HG03108 (cell line): ENCODE measurements around the gene NHLRC4.

Experiments
- ATAC-seq: cut with Tn5 transposase; IDR thresholded peaks from one replicate; pipeline ENCODE4 v1.9.1; 2021; ENCODE audit warnings: moderate library complexity; ENCODE audit not compliant: unreplicated experiment

NHLRC4 gene

DNA sequence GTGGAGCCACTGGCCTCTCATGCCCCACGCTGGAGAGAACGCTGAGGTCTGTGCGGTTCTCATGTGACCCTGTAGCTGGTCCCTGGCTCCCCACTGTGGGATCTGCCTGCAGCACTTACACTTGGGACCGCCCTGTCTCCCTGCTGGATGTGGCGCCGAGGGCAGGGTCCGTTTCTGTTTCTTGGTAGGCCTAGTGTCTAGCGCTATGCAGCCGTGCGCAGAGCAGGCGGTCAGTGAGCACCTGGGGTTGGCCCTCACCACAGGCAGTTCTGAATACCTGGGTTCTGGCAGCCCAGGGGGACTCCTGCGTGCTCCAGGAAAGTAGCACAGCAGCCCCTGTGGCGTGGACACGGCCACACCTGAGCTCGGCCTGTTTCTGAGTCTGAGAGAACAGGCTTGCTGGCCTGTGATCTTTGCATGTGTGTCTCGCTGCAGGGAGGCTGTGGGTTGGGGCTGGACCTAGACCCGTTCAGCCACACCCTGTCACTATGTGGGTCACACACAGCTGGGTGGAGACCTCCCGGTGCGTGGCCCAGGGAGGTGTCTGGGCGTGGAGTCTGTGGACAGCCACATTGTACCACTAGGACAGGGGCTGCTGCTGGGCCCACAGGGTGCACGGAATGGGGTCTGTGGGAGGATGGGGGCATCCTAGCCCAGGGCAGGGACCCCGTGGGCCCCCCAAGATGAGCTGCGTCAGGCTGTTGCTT is 36.5 kb upstream of the NHLRC4 start:
- ATAC-seq, result no peak

DNA sequence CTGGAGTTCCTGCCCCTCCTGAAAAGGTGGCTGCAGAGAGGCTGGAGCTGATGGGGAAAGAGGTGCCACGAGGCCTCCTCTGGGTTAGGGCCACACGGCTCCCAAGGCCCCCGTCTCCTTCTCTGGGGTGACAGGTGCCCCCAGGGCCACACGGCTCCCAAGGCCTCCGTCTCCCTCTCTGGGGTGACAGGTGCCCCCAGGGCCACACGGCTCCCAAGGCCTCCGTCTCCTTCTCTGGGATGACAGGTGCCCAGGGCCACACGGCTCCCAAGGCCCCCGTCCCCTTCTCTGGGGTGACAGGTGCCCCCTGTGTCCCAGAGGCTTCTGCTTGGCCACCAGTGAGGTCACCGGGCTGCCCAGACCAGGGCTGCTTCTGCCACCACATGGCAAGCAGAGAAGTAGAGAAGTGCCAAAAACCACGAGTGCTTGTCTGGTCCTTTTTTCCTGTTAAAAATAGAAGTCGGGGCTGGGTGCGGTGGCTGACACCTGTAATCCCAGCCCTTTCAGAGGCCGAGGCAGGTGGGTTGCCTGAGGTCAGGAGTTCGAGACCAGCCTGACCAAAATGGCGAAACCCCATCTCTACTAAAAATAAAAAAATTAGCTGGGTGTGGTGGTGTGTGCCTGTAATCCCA is 35.2 kb upstream of the NHLRC4 start:
- no peak for ATAC-seq

DNA sequence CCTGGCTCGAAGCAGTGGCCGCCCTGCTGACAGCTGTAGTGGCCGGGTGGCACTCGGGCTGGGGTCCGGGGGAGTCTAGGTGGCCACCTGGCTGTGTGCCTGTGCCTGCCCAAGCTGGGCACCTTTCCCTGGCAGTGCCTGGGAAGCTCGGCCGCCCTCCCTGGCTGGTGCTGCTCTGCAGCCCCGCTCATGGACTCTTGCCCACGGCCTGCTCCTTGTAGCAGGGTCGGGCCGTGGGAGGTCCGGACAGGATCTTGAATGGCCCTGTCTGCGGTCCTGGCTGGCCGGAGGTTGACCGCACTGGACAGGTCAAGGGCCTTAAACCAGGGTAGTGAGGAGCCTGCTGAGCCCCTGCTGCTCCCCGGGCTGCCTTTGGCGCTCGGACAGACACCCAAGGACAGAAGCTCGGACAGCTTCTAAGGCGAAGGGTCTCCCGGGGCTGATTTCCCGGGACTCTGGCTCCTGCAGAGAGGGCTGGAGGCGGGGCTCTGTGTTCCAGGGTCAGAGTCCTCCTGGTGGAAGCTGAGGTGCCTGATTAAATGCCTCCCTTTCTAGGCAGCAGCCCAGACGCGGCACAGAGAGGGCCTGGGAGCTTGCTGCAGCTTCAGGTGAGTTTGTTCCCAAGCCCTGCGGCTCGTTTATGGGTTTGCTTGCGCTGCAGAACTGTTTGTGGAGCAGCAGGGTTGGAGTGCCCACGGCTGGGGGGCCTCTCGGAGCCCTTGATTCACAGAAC is 33.2 kb upstream of the NHLRC4 start:
- no peak for ATAC-seq

DNA sequence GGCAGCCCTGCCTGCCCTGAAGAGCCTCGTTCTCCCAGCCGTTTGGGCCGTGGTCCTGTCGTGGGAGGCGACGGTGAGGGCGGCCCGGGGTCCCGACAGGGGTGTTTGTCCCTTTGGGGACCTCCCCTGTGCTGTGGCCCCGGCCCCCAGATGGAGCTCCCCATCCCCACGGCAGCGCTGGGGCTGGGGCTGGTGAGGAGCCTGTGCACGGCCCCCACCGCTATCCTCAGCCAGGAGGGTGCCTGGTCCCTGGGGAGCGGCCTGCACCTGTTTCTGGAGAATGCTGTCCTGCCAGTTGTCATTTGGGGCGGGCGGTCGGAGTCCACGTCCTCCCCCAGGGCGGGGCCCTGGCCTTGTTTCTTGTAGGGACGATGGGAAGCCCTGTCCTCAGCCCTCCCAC is 32.7 kb upstream of the NHLRC4 start:
- no peak for ATAC-seq

DNA sequence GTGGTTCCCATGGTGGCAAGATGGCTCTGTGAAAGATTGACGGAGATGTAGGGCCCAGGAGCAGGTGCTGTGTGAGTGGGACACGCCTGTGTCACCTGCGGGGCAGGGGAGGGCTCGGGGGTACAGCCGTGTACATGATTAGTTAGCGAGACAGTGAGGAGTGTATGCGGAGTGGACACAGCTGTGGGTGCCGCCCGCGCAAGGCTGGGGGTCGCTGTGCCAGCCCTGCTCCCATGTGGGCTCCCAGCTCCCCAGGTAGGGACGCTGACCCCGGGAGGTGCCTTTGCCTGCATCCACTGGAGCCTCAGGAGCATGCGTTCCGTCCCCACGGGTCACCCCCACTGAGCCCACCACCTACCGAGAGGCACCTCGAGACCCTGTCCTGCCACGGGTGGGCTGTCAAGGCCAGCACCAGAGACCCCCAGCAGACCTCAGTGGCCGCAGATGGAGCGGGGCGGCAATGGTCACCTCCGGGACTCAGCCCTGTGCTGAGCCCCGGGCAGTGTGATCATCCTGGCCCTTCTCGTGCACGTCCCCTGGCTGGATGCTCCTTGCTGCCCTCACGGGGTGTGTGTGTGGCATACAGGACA is 31.9 kb upstream of the NHLRC4 start:
- no peak for ATAC-seq

DNA sequence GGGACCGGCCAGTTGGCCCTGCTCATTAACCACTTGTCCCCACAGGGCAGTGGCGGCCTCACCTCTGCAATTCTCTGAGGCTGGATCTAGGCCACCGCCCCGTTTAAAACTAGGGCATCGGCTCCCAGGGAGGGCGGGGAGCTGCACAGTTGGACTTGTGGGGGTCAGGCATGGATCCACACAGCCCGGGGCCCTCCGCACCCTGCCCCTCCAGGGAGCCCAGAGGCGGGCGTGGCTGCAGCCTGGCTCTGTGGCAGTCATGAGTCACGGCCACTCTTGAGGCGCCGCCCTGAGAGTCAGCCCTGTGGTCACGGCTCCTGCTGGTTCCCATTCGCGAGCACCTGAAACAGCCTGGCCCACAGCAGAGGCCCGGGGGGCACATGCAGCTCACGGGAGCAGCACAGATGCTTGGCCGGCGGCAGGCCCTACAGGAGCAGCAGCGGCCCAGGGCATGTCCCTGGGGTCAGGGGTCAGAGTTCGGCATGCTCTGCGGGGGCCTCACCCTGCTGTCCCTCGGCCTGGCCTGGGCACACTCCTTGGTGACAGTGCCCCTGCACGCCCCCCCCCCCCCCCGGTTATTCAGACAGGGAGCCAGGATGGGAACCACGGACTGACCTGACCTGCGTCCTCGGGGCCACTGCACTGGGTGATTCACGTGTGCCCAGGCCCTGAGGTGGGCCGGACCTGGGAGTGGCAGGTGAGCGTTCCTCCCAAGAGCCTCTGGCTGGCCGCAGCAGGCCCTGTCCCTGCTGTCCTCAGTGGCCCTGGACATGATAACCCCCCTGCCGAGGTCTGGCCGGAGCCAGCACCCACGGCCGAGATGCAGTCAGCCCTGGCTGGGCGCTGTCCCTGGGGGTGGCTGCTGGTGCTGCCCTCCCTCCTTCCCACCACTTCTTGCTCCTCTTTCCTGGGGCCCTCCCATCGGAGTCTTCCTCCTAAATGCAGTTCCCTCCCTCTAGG is 31.1 kb upstream of the NHLRC4 start:
- ATAC-seq, result no peak

DNA sequence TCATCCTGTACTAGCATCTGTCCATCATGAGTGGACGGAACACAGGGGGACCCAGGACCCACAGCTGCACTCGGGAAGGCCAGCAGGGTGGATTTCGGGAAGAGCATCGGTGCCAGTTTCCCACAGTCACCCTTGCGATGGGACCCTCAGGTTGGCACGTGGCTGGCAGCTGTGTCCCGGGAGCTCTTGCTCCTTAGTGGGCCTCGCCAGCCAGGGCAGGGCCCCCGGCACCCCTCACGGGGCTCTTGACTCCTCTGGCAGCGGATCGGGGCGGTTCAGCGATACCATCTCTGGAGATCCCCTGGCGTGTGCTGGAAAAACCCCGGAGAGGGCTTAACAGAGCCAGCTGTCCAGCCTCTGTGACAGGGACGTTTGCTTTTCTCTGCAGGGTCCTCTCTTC is 30.1 kb upstream of the NHLRC4 start:
- ATAC-seq, result no peak

DNA sequence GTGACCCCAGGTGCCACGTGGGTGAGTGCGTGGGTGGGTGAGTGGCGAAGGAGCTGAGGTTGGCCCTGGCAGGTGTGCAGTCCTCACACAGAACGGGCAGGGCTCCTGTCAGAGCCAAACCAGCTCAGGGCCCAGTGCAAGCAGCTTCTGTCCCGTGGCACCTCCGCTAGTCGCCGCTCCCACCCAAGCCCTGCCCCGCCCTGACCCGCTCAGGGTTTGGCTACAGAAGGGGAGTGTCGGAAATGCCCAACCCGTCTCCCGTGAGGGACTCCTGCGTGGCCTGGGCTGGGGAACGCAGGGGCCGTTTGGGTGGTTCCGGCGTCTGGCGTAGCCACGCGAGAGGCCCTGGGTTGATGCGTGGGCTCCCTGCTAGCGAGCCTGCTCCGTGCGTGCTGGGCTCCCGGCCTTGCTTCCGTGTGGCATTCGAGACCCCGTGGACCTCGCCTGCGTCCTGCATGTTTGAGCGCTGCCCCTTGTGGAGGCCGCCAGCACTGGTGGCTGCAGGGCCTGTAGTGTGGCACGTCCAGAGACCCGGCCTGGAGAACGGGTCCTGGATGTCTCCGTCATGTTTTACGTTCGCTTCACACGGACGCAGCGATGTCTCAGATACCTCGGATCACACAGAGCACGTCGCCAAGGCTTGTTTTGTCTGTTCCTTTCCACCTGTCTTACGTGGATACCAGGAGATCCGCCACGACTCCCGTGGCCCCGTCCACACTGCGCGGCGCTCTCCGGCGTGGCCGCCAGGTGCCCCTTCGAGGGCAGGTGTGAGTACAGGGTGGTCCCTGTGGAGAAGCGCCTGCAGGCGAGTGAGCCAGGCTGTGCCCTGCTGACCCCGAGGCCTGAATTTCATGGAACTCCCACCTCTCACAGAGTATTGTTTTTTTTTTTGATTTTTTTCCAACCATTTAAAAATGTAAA is 29.1 kb upstream of the NHLRC4 start:
- ATAC-seq, result no peak

DNA sequence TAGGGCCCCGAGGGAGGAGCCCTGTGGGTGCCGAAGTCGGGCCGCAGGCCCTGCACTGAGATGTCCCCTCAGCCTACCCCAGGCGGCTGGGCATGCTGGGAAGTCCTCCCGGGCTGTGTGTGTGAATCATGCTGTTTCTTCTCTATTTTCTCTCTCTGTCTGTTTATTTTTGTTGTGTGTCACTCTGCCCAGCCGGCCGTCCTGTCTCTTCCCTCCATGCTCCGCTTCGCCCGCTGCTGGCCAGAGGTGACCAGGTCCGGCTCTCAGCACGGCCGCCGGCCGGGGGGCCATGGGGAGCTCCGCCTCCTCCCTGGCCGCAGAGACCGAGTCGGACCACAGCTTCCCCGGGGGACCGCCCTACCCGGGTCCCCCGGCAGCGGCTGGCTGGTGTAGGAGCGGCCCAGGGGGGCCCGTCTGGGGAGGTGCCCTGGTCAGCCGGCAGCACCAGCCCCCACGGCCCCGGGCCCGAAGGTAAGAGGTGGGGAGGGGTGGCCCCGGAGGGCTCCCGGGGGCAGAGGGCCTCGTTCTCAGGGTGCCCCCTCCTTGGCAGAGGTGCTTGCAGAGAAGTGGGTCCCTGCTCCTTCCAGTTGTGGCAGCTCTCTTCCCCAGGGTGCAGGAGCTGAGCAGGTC is 26.8 kb upstream of the NHLRC4 start:
- no peak for ATAC-seq

DNA sequence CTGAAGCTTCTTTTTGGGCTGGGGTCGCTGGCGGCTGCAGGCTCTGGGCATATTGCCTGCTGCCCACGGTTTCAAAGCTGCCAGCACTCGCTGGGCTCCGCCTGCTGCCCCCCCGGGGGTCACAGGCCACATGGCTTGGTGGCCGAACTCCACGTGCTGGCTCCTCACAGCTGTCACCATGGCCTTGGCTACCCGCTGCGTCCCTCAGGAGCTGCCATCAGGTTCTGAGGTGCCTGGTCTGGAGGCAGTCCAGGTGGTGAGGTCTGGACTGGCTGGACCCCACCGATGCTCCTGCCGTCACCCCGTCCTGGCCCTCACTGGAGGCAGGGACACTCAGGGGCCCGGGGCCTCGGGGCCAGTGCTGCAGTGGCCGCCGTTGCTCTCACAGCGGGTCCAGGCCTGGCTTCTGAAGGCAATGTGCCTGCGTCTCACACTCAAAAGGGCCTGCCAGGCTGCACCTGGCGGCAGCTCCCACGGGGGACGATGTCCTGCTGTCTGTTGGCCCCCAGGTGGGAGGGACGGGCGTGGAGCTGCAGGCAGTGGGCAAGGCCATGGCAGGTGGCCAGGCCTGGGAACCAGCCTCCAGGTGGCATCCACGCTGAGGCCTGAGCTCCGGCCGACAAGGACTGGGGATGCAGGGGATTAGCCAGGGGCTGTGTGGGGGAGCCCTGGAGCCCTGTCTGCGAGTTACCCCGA is 26.0 kb upstream of the NHLRC4 start:
- no peak for ATAC-seq

DNA sequence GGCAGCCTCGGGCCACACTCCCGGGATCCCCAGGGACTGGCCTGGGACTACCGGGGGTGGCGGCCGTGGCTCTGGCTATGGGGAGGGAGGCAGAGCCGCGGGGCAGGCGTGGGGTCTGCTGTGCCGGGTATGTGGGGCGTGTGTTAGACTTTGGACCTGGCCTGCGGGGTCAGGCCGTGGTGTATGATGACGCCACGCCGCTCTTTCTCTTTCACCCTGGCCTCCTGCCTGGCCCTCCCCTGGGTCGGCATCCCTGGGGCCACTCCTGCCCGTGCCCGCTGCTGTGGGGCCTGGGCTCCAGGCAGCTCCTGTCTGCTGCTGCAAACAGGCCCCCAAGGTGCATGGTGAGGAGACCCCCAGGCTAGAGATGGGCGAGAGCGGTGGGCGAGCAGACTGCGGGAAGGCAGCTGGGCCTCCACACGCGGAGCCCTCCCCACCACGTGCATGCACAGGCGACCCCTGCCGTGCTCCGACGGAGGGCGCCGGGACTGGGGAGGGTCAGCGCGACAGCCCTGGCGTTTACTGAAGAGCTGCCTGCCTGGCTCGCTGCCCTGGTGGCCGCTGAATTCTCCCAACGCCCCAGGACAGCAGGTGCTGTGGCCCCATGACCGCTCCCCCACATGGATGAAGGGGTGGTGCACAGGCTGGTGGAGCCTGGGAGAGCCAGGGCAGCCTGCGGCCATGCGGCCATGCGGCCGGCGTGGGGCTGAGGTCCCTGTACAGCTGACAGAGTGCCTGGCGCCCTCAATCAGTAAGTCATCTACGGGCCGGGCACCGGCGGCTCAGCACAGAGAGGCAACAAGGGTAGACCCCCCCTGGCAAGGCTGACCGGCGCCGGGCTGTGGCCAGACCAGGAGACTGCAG is 23.3 kb upstream of the NHLRC4 start:
- no peak for ATAC-seq

DNA sequence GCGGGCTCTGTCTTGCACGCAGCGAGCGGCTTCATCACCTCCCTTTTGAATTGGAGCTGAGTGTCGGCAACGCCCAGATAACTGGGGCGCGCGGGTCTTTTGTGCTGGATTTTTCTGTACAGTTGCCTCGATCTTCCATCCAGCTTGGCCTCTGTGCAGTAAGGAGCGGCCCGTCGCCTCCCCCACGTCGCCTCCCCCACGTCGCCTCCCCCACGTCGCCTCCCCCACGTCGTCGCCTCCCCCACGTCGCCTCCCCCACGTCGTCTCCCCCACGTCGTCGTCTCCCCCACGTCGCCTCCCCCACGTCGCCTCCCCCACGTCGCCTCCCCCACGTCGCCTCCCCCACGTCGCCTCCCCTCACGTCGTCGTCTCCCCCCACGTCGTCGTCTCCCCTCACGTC is 22.3 kb upstream of the NHLRC4 start:
- no peak for ATAC-seq

DNA sequence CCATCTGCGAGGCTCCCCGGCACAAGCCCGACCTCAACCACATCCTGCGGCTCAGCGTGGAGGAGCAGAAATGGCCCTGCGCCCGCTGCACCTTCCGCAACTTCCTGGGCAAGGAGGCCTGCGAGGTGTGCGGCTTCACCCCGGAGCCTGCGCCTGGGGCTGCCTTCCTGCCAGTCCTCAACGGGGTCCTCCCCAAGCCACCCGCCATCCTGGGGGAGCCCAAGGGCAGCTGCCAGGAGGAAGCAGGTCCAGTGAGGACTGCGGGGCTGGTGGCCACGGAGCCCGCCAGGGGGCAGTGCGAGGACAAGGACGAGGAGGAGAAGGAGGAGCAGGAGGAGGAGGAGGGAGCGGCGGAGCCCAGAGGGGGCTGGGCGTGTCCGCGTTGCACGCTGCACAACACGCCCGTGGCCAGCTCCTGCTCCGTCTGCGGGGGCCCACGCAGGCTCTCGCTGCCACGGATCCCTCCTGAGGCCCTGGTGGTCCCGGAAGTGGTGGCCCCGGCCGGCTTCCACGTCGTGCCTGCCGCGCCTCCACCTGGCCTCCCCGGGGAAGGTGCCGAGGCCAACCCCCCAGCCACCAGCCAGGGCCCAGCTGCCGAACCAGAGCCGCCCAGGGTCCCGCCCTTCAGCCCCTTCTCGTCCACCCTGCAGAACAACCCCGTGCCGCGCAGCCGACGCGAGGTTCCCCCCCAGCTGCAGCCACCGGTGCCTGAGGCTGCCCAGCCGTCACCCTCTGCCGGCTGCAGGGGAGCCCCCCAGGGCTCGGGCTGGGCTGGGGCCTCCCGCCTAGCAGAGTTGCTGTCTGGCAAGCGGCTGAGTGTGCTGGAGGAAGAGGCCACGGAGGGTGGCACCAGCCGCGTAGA is 19.7 kb upstream of the NHLRC4 start:
- ATAC-seq, result no peak

DNA sequence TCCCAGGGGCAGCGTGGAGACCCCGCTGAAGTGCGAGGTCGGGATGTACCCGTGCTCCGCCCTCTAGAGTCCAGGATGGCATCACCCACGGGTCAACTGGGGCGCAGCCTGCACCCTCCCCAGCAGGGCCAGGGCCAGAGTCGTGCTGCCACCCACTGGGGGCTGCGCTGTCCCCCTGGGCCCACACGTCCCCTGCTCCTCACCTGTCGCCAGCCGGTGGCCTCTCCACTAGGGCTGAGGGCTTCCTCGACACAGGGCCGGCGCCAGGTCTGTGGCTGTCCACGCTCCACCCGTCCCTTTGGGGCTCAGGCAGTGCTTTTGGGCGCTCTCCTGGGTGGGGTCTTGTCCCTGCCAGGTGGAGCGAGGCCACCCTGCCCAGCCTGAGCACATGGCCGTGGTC is 18.2 kb upstream of the NHLRC4 start:
- no peak for ATAC-seq

DNA sequence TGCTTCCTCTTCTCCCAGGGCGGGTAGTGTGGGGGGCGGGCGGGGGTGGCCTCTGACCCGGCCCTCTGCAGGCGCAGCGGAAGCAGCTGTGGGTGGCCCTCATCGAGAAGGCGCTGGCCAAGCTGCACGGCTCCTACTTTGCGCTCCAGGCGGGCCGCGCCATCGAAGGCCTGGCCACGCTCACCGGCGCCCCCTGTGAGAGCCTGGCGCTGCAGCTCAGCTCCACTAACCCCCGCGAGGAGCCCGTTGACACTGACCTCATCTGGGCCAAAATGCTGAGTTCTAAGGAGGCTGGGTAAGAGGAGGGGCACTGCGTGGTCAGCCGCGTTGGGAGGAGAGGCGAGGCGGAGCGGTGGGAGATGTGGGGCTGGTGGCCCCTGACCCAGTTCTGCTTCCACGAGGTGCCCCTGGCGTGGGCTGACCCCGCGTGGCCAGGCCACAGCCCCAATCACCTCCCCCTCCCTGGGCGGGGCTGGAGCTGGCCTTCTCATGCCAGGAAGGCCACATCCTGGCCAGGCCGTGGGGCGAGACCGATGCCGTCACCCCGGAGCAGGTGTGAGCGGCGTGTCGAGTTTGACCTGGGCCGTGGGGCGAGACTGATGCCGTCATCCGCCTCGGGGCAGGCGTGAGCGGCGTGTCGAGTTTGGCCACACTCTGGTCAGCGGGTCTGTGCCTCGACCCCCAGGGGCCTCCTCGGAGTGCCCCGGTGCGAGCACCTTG is 17.1 kb upstream of the NHLRC4 start:
- ATAC-seq, result no peak

DNA sequence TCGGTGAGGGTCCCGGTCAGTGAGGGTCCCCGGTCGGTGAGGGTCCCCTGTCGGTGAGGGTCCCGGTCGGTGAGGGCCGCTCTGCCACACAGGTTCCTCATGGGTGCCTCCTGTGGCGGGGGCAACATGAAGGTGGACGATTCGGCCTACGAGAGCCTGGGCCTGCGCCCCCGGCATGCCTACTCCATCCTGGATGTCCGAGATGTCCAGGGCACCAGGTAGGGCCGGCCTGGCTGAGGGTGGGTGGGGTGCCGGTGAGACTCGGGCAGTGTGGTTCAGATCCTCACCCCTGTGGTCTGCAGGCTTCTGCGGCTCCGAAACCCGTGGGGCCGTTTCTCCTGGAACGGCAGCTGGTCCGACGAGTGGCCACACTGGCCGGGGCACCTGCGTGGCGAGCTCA is 15.6 kb upstream of the NHLRC4 start:
- no peak for ATAC-seq
